ENCODE data around the gene SUCO.

DNA sequence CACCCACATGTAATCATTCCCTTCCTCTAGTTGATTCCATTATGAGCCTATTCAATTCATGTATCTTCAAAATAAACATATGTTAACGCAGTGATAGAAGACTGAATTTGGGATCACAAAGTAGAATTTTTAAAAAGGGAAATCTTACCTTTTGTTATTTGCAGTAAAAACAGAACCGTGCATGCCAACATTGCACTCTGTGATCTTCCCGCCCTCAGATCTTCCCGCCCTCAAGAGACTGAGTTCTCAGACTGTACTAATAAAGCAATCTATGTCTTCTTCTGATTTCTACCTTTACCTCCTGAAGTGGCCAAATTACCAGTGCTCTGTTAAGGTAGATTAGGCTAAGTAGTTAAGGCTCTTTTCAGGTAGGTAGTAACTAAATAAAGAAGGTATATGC, 3.6 kb upstream of the SUCO start:
- TF ChIP-seq, protein P1, sequence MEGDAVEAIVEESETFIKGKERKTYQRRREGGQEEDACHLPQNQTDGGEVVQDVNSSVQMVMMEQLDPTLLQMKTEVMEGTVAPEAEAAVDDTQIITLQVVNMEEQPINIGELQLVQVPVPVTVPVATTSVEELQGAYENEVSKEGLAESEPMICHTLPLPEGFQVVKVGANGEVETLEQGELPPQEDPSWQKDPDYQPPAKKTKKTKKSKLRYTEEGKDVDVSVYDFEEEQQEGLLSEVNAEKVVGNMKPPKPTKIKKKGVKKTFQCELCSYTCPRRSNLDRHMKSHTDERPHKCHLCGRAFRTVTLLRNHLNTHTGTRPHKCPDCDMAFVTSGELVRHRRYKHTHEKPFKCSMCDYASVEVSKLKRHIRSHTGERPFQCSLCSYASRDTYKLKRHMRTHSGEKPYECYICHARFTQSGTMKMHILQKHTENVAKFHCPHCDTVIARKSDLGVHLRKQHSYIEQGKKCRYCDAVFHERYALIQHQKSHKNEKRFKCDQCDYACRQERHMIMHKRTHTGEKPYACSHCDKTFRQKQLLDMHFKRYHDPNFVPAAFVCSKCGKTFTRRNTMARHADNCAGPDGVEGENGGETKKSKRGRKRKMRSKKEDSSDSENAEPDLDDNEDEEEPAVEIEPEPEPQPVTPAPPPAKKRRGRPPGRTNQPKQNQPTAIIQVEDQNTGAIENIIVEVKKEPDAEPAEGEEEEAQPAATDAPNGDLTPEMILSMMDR (IDR thresholded peaks at IDR 0.05) = no peak
- TF ChIP-seq, protein P2, sequence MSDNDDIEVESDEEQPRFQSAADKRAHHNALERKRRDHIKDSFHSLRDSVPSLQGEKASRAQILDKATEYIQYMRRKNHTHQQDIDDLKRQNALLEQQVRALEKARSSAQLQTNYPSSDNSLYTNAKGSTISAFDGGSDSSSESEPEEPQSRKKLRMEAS (CRISPR knock-in tag; IDR thresholded peaks at IDR 0.05) = no peak
- TF ChIP-seq, protein P3, sequence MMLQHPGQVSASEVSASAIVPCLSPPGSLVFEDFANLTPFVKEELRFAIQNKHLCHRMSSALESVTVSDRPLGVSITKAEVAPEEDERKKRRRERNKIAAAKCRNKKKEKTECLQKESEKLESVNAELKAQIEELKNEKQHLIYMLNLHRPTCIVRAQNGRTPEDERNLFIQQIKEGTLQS (CRISPR knock-in tag; conservative IDR thresholded peaks at IDR 0.05) = no peak

All from WTC11 (cell line).